ENCODE results near the gene RAB11FIP2. TPM values are rescaled to one million over a fixed set of nuclear protein-coding genes. Genes with fewer than 3 reads are reported as not detected.

The RAB11FIP2 gene
- total RNA-seq, 1 donor from 2014 or later, result 20.6 TPM

DNA sequence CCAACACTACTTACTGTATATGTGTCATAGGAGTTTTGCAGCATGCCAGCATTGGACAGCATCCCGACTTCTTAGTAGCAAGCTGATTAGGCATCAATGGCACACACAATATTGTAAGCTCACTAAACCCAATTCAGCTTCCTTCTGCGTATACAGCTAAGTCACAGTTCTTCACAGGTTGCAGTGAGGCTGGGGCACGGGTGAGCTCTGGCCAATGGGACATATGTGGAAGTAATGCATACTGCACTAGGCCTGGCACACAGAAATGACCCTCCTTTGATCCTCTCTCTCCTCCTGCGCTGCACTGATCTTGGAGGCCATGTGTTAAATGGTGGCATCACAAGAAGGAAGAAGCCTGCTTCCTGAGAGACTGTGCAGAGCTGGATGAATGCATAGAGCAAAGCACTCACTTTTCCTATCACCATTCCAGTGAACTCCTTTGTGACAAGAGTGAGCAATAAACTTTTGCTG lies 11.9 kb downstream of the RAB11FIP2 start:
- peaks cover 12% of the 10 kb centered on the region for H3K4me1 Mint-ChIP-seq (ENCODE audit: unreplicated experiment)
- H3K27me3 Mint-ChIP-seq, result no peaks in the 10 kb centered on the region
- H3K4me3 Mint-ChIP-seq, result no peak overlapping the region

DNA sequence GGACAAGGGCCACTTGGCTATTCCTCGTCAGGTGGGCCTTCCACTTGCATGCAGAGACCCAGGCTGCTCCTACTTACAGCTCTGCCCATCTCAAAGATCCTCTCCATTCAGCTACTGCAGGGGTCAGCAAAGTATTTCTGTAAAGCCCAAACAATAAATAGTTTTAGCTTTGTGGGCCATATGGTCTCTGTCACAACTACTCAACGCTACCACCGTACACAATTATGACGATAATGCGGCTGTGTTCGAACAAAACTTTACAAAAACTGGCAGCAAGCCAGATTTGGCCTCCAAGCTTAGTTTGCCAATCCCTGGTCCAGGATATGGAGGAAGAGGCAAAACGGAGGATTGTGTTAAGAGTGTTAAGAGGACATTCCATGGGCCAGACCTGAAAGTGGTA lies 12.8 kb downstream of the RAB11FIP2 start:
- Mint-ChIP-seq H3K4me3 (no peak overlapping the region), H3K4me1 (ENCODE audit: unreplicated experiment) (peaks cover 8% of the 10 kb centered on the region), H3K27ac (no peak overlapping the region), H3K27me3 (no peaks in the 10 kb centered on the region), H3K36me3 (peaks cover 25% of the 10 kb centered on the region), H3K9me3 (no peaks in the 10 kb centered on the region)
- no peak for DNase-seq (ENCODE audit: extremely low spot score, unreplicated experiment)
- TF ChIP-seq, protein P1, sequence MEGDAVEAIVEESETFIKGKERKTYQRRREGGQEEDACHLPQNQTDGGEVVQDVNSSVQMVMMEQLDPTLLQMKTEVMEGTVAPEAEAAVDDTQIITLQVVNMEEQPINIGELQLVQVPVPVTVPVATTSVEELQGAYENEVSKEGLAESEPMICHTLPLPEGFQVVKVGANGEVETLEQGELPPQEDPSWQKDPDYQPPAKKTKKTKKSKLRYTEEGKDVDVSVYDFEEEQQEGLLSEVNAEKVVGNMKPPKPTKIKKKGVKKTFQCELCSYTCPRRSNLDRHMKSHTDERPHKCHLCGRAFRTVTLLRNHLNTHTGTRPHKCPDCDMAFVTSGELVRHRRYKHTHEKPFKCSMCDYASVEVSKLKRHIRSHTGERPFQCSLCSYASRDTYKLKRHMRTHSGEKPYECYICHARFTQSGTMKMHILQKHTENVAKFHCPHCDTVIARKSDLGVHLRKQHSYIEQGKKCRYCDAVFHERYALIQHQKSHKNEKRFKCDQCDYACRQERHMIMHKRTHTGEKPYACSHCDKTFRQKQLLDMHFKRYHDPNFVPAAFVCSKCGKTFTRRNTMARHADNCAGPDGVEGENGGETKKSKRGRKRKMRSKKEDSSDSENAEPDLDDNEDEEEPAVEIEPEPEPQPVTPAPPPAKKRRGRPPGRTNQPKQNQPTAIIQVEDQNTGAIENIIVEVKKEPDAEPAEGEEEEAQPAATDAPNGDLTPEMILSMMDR (conservative IDR thresholded peaks at IDR 0.05), result no peak

More for the DNA sequence above, 11.9 kb downstream of the RAB11FIP2 start:
- TF ChIP-seq, protein P1 (conservative IDR thresholded peaks at IDR 0.05), result no peak
- DNase-seq (ENCODE audit: extremely low spot score, unreplicated experiment), result no peak
- Mint-ChIP-seq H3K9me3 (no peaks in the 10 kb centered on the region), H3K27ac (no peak overlapping the region), H3K36me3 (peaks cover 24% of the 10 kb centered on the region)

DNA sequence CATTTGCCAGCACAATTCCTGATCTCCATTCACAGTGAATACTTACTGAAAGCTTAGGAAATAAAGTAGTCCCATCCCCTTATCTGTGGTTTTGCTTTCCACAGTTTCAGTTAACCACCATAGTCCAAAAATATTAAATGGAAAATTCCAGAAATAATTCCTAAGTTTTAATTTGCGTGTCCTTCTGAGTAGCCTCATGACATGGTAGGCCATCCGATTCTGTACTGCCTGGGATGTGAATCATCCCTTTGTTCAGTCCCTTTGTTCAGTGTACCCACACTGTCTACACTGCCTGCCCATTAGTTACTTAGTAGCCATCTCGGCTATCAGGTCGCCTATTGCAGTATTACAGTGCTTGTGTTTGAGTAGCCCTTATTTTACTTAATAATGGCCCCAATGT lies 14.2 kb downstream of the RAB11FIP2 start:
- Mint-ChIP-seq H3K9me3 (no peaks in the 10 kb centered on the region), H3K27me3 (no peaks in the 10 kb centered on the region), H3K4me1 (ENCODE audit: unreplicated experiment) (peaks cover 8% of the 10 kb centered on the region), H3K27ac (no peak overlapping the region), H3K4me3 (no peak overlapping the region), H3K36me3 (peaks cover 24% of the 10 kb centered on the region)
- no peak for DNase-seq (ENCODE audit: extremely low spot score, unreplicated experiment)
- TF ChIP-seq, protein P1 (conservative IDR thresholded peaks at IDR 0.05), result no peak

DNA sequence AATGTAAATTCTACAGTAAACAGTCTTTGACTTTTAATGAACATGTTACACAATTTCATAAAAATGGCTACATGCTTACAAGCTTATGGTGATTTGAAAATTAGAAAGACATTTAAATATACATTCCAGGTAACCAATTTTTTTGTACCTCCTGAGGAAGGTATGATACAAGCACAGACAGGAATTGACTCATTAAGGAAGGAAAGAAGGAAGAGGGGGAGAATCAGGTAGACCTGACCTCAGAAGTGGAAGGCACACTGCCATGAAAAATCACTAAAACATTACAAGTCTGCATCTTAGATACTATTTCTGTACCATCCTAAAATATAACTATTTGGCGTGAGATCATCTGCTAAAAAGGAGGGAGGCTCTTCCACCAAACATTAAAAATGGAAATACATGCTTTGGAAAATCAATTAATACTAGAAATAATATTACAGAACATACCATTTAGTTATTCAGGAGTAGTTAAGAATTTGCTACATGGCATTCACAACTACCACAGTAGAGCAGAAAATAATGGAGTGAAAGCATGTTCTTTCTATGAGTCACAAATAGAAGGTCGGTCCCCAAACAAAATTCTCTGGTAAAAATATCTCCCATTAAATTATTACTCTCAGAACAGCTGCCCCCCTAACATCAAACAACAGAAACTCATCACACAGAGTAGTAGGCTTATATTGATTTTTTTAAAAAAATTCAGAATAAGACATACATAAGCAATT lies 15.2 kb downstream of the RAB11FIP2 start:
- H3K27me3 Mint-ChIP-seq, result no peaks in the 10 kb centered on the region
- no peak for DNase-seq (ENCODE audit: extremely low spot score, unreplicated experiment)
- H3K36me3 Mint-ChIP-seq, result peaks cover 24% of the 10 kb centered on the region
- TF ChIP-seq, protein P1 (conservative IDR thresholded peaks at IDR 0.05), result no peak
- H3K4me3 Mint-ChIP-seq, result no peak overlapping the region
- H3K9me3 Mint-ChIP-seq, result no peaks in the 10 kb centered on the region
- peaks cover 8% of the 10 kb centered on the region for H3K4me1 Mint-ChIP-seq (ENCODE audit: unreplicated experiment)
- no peak overlapping the region for H3K27ac Mint-ChIP-seq

DNA sequence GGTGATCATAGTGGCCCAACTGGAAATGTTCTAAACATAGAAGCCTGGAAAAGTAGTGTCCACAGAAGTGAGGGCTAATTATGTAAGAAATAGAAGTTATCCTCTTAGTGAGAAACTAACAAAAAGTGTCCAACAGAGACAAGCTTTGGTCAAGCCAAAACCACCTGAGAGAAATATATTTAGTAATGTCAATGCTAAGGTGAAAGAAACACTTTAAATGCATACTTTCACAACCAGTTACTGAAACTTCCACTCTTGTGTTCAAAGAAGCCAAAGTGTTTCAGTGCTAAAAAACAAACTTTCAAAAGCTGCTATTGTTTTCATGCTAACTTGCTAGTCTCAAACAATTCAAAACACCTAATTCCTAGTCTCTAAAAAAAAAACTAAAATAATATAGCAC lies 18.1 kb downstream of the RAB11FIP2 start:
- DNase-seq (ENCODE audit: extremely low spot score, unreplicated experiment), result no peak
- Mint-ChIP-seq H3K9me3 (no peaks in the 10 kb centered on the region), H3K4me1 (ENCODE audit: unreplicated experiment) (no peaks in the 10 kb centered on the region), H3K27ac (no peak overlapping the region), H3K36me3 (peaks cover 26% of the 10 kb centered on the region), H3K4me3 (no peak overlapping the region), H3K27me3 (no peaks in the 10 kb centered on the region)
- TF ChIP-seq, protein P1 (conservative IDR thresholded peaks at IDR 0.05), result no peak
